Neutrophil (primary cell): ENCODE results near the gene KCNE1.
"Not testable (repeated sequence)": the region's sequence is repeated elsewhere in the genome, so short reads cannot be mapped to it uniquely, and the experiment has no call there.

Source experiments
- H3K27ac ChIP-seq: fragments of 200-600 bp; sonication (generic); 2 replicates; pipeline ENCODE4 v1.5.1; 2016; ENCODE audit warnings: mild to moderate bottlenecking, moderate library complexity
- H3K27me3 ChIP-seq: fragments of 200-600 bp; sonication (generic); 2 replicates; pipeline ENCODE4 v1.6.0; 2016; ENCODE audit warnings: mild to moderate bottlenecking
- H3K36me3 ChIP-seq: fragments of 200-600 bp; sonication (generic); 2 replicates; pipeline ENCODE4 v1.5.1; 2017
- H3K4me1 ChIP-seq, 2 experiments: fragments of 200-600 bp in 1 of 2; sonication (generic) in 1 of 2; 1 replicate in 1 of 2; 2 replicates in 1 of 2; pipeline versions ENCODE4 v1.5.1 to v1.6.1; 2013 to 2016; ENCODE audit warnings: low read depth in 1 of 2, low read length in 1 of 2, mild to moderate bottlenecking in 1 of 2, moderate library complexity in 1 of 2; ENCODE audit not compliant: control insufficient read depth in 1 of 2, insufficient read depth in 1 of 2
- H3K4me3 ChIP-seq, 2 experiments: fragments of 200-600 bp in 1 of 2; sonication (generic) in 1 of 2; 1 replicate in 1 of 2; 2 replicates in 1 of 2; pipeline ENCODE4 v1.5.1; 2013 to 2016; ENCODE audit warnings: low read depth in 1 of 2, low read length in 1 of 2, mild to moderate bottlenecking in 1 of 2, moderate library complexity in 1 of 2
- H3K9me3 ChIP-seq: fragments of 200-600 bp; sonication (generic); 2 replicates; pipeline ENCODE4 v1.5.1; 2016

KCNE1 gene

GRCh38 chr21:34447018-34447417 lies 65.0 kb downstream of the KCNE1 start:
- not testable (repeated sequence) for H3K27ac ChIP-seq, H3K4me3 ChIP-seq, H3K27me3 ChIP-seq, H3K36me3 ChIP-seq, H3K4me1 ChIP-seq, H3K9me3 ChIP-seq

GRCh38 chr21:34443486-34443885 lies 68.5 kb downstream of the KCNE1 start:
- not testable (repeated sequence) for H3K4me3 ChIP-seq, H3K27ac ChIP-seq, H3K9me3 ChIP-seq, H3K27me3 ChIP-seq, H3K36me3 ChIP-seq, H3K4me1 ChIP-seq

- not testable (repeated sequence) for H3K4me1 ChIP-seq, H3K27me3 ChIP-seq, H3K9me3 ChIP-seq, H3K27ac ChIP-seq, H3K4me3 ChIP-seq, H3K36me3 ChIP-seq
These were observed 82.3 kb downstream of the KCNE1 start for GRCh38 chr21:34429710-34430109.

- H3K9me3 ChIP-seq, H3K4me3 ChIP-seq, H3K27me3 ChIP-seq, H3K27ac ChIP-seq, H3K36me3 ChIP-seq, H3K4me1 ChIP-seq: not testable (repeated sequence)
These were observed 83.6 kb downstream of the KCNE1 start for GRCh38 chr21:34428441-34428840.

- not testable (repeated sequence) for H3K27me3 ChIP-seq, H3K27ac ChIP-seq, H3K4me3 ChIP-seq, H3K36me3 ChIP-seq, H3K9me3 ChIP-seq, H3K4me1 ChIP-seq
These were observed 84.7 kb downstream of the KCNE1 start for GRCh38 chr21:34427339-34427738.

GRCh38 chr21:34423805-34424204 lies 88.2 kb downstream of the KCNE1 start, which contains the start of gene SMIM34:
SMIM34 (minus strand) TSS chr21:34423951; CDS start chr21:34423839, 112 bp downstream.
- not testable (repeated sequence) for H3K4me1 ChIP-seq, H3K36me3 ChIP-seq, H3K27ac ChIP-seq, H3K9me3 ChIP-seq, H3K4me3 ChIP-seq, H3K27me3 ChIP-seq

- H3K9me3 ChIP-seq, H3K36me3 ChIP-seq, H3K27me3 ChIP-seq, H3K27ac ChIP-seq, H3K4me1 ChIP-seq, H3K4me3 ChIP-seq: not testable (repeated sequence)
These were observed 94.4 kb downstream of the KCNE1 start for GRCh38 chr21:34417448-34418077.

- H3K9me3 ChIP-seq, H3K27ac ChIP-seq, H3K4me1 ChIP-seq, H3K36me3 ChIP-seq, H3K27me3 ChIP-seq, H3K4me3 ChIP-seq: not testable (repeated sequence)
These were observed 104.7 kb downstream of the KCNE1 start for GRCh38 chr21:34407294-34407693.

GRCh38 chr21:34406676-34407075 lies 105.3 kb downstream of the KCNE1 start:
- H3K4me3 ChIP-seq, H3K9me3 ChIP-seq, H3K36me3 ChIP-seq, H3K4me1 ChIP-seq, H3K27ac ChIP-seq, H3K27me3 ChIP-seq: not testable (repeated sequence)

GRCh38 chr21:34406102-34406501 lies 105.9 kb downstream of the KCNE1 start:
- not testable (repeated sequence) for H3K27ac ChIP-seq

GRCh38 chr21:34405686-34406085 lies 106.3 kb downstream of the KCNE1 start:
- H3K9me3 ChIP-seq, H3K4me3 ChIP-seq, H3K27me3 ChIP-seq, H3K27ac ChIP-seq, H3K36me3 ChIP-seq, H3K4me1 ChIP-seq: not testable (repeated sequence)

More at GRCh38 chr21:34406102-34406501, 105.9 kb downstream of the KCNE1 start:
- H3K4me3 ChIP-seq, H3K9me3 ChIP-seq, H3K27me3 ChIP-seq, H3K4me1 ChIP-seq, H3K36me3 ChIP-seq: not testable (repeated sequence)

GRCh38 chr21:34404742-34405141 lies 107.3 kb downstream of the KCNE1 start:
- not testable (repeated sequence) for H3K9me3 ChIP-seq, H3K36me3 ChIP-seq, H3K4me1 ChIP-seq, H3K27ac ChIP-seq, H3K27me3 ChIP-seq, H3K4me3 ChIP-seq

GRCh38 chr21:34400522-34400921 lies 111.5 kb downstream of the KCNE1 start:
- H3K4me1 ChIP-seq, H3K4me3 ChIP-seq, H3K27me3 ChIP-seq, H3K36me3 ChIP-seq, H3K9me3 ChIP-seq, H3K27ac ChIP-seq: not testable (repeated sequence)
